Measurements from ENCODE around the gene XRCC4.

The XRCC4 gene

GRCh38 chr5:83364312-83365299 is 287.3 kb downstream of the XRCC4 start:
- Histone ChIP-seq H3K36me3 (ENCODE audit: control insufficient read depth, insufficient read depth, low read length) (no peaks in the 10 kb centered on the region), H3K4me1 (ENCODE audit: control insufficient read depth, insufficient read depth, low read length) (peaks cover 8% of the 10 kb centered on the region), H3K9me3 (ENCODE audit: control insufficient read depth, low read length) (no peaks in the 10 kb centered on the region), H3K27me3 (ENCODE audit: control insufficient read depth, insufficient read depth, low read length, poor library complexity, severe bottlenecking) (no peaks in the 10 kb centered on the region), H3K27ac (ENCODE audit: insufficient read depth, low read depth, low read length, poor library complexity, severe bottlenecking) (no peak overlapping the region), H3K4me3 (ENCODE audit: insufficient read depth, low read depth, low read length) (no peak overlapping the region)
- 95 to 96% methylated on average over 8 of the region's 8 CpGs for WGBS, 2 experiments

GRCh38 chr5:83368319-83368718 is 291.0 kb downstream of the XRCC4 start:
- Histone ChIP-seq H3K4me1 (ENCODE audit: control insufficient read depth, insufficient read depth, low read length) (peaks cover 20% of the 10 kb centered on the region), H3K4me3 (ENCODE audit: insufficient read depth, low read depth, low read length) (no peak overlapping the region), H3K36me3 (ENCODE audit: control insufficient read depth, insufficient read depth, low read length) (no peaks in the 10 kb centered on the region), H3K27me3 (ENCODE audit: control insufficient read depth, insufficient read depth, low read length, poor library complexity, severe bottlenecking) (no peaks in the 10 kb centered on the region), H3K9me3 (ENCODE audit: control insufficient read depth, low read length) (no peaks in the 10 kb centered on the region), H3K27ac (ENCODE audit: insufficient read depth, low read depth, low read length, poor library complexity, severe bottlenecking) (no peak overlapping the region)
- WGBS, 2 experiments = 79 to 80% methylated on average over 5 of the region's 5 CpGs

- 92 to 96% methylated on average over 3 of the region's 3 CpGs for WGBS, 2 experiments
Observed at GRCh38 chr5:83368835-83369234, 291.5 kb downstream of the XRCC4 start.

GRCh38 chr5:83370957-83371356 is 293.6 kb downstream of the XRCC4 start:
- WGBS, 2 experiments = 33 to 47% methylated on average over 1 of the region's 1 CpG
- no peak overlapping the region for H3K27ac ChIP-seq (ENCODE audit: insufficient read depth, low read depth, low read length, poor library complexity, severe bottlenecking)

More at GRCh38 chr5:83368835-83369234, 291.5 kb downstream of the XRCC4 start:
- H3K36me3 ChIP-seq (ENCODE audit: control insufficient read depth, insufficient read depth, low read length) = no peaks in the 10 kb centered on the region
- peaks cover 18% of the 10 kb centered on the region for H3K4me1 ChIP-seq (ENCODE audit: control insufficient read depth, insufficient read depth, low read length)
- no peaks in the 10 kb centered on the region for H3K9me3 ChIP-seq (ENCODE audit: control insufficient read depth, low read length)
- H3K27ac ChIP-seq (ENCODE audit: insufficient read depth, low read depth, low read length, poor library complexity, severe bottlenecking) = no peak overlapping the region
- no peak overlapping the region for H3K4me3 ChIP-seq (ENCODE audit: insufficient read depth, low read depth, low read length)
- H3K27me3 ChIP-seq (ENCODE audit: control insufficient read depth, insufficient read depth, low read length, poor library complexity, severe bottlenecking) = no peaks in the 10 kb centered on the region

GRCh38 chr5:83371726-83372125 is 294.4 kb downstream of the XRCC4 start:
- H3K27ac ChIP-seq (ENCODE audit: insufficient read depth, low read depth, low read length, poor library complexity, severe bottlenecking) = no peak overlapping the region
- no peaks in the 10 kb centered on the region for H3K9me3 ChIP-seq (ENCODE audit: control insufficient read depth, low read length)
- no peak overlapping the region for H3K4me3 ChIP-seq (ENCODE audit: insufficient read depth, low read depth, low read length)
- H3K36me3 ChIP-seq (ENCODE audit: control insufficient read depth, insufficient read depth, low read length) = no peaks in the 10 kb centered on the region
- peaks cover 17% of the 10 kb centered on the region for H3K4me1 ChIP-seq (ENCODE audit: control insufficient read depth, insufficient read depth, low read length)
- WGBS, 2 experiments = 82% methylated on average over 1 of the region's 1 CpG; no CpG with 5 or more reads in 1 of the 2 experiments
- H3K27me3 ChIP-seq (ENCODE audit: control insufficient read depth, insufficient read depth, low read length, poor library complexity, severe bottlenecking) = no peaks in the 10 kb centered on the region

More at GRCh38 chr5:83370957-83371356, 293.6 kb downstream of the XRCC4 start:
- Histone ChIP-seq H3K4me3 (ENCODE audit: insufficient read depth, low read depth, low read length) (no peak overlapping the region), H3K27me3 (ENCODE audit: control insufficient read depth, insufficient read depth, low read length, poor library complexity, severe bottlenecking) (no peaks in the 10 kb centered on the region), H3K4me1 (ENCODE audit: control insufficient read depth, insufficient read depth, low read length) (peaks cover 17% of the 10 kb centered on the region), H3K36me3 (ENCODE audit: control insufficient read depth, insufficient read depth, low read length) (no peaks in the 10 kb centered on the region), H3K9me3 (ENCODE audit: control insufficient read depth, low read length) (no peaks in the 10 kb centered on the region)

- no peak overlapping the region for H3K27ac ChIP-seq (ENCODE audit: insufficient read depth, low read depth, low read length, poor library complexity, severe bottlenecking)
- H3K36me3 ChIP-seq (ENCODE audit: control insufficient read depth, insufficient read depth, low read length) = no peaks in the 10 kb centered on the region
- no peak overlapping the region for H3K4me3 ChIP-seq (ENCODE audit: insufficient read depth, low read depth, low read length)
- 95 to 96% methylated on average over 2 of the region's 2 CpGs for WGBS, 2 experiments
- no peaks in the 10 kb centered on the region for H3K9me3 ChIP-seq (ENCODE audit: control insufficient read depth, low read length)
- H3K27me3 ChIP-seq (ENCODE audit: control insufficient read depth, insufficient read depth, low read length, poor library complexity, severe bottlenecking) = no peaks in the 10 kb centered on the region
- H3K4me1 ChIP-seq (ENCODE audit: control insufficient read depth, insufficient read depth, low read length) = peaks cover 19% of the 10 kb centered on the region
Observed at GRCh38 chr5:83374547-83374946, 297.2 kb downstream of the XRCC4 start.

GRCh38 chr5:83375049-83375745 is 297.9 kb downstream of the XRCC4 start:
- H3K4me1 ChIP-seq (ENCODE audit: control insufficient read depth, insufficient read depth, low read length) = peaks cover 19% of the 10 kb centered on the region
- H3K9me3 ChIP-seq (ENCODE audit: control insufficient read depth, low read length) = no peaks in the 10 kb centered on the region
- H3K4me3 ChIP-seq (ENCODE audit: insufficient read depth, low read depth, low read length) = no peak overlapping the region
- H3K36me3 ChIP-seq (ENCODE audit: control insufficient read depth, insufficient read depth, low read length) = no peaks in the 10 kb centered on the region
- WGBS, 2 experiments = 94% methylated on average over 3 of the region's 3 CpGs
- no peak overlapping the region for H3K27ac ChIP-seq (ENCODE audit: insufficient read depth, low read depth, low read length, poor library complexity, severe bottlenecking)
- H3K27me3 ChIP-seq (ENCODE audit: control insufficient read depth, insufficient read depth, low read length, poor library complexity, severe bottlenecking) = no peaks in the 10 kb centered on the region

- Histone ChIP-seq H3K4me3 (ENCODE audit: insufficient read depth, low read depth, low read length) (no peak overlapping the region), H3K36me3 (ENCODE audit: control insufficient read depth, insufficient read depth, low read length) (no peaks in the 10 kb centered on the region), H3K27ac (ENCODE audit: insufficient read depth, low read depth, low read length, poor library complexity, severe bottlenecking) (no peak overlapping the region), H3K27me3 (ENCODE audit: control insufficient read depth, insufficient read depth, low read length, poor library complexity, severe bottlenecking) (no peaks in the 10 kb centered on the region), H3K9me3 (ENCODE audit: control insufficient read depth, low read length) (no peaks in the 10 kb centered on the region), H3K4me1 (ENCODE audit: control insufficient read depth, insufficient read depth, low read length) (peaks cover 19% of the 10 kb centered on the region)
- 92% methylated on average over 2 of the region's 2 CpGs; no CpG with 5 or more reads in 1 of the 2 experiments for WGBS, 2 experiments
Observed at GRCh38 chr5:83376461-83376860, 299.1 kb downstream of the XRCC4 start.

GRCh38 chr5:83377131-83377865 is 300.0 kb downstream of the XRCC4 start:
- no peak overlapping the region for H3K27ac ChIP-seq (ENCODE audit: insufficient read depth, low read depth, low read length, poor library complexity, severe bottlenecking)
- H3K4me1 ChIP-seq (ENCODE audit: control insufficient read depth, insufficient read depth, low read length) = peaks cover 14% of the 10 kb centered on the region
- H3K9me3 ChIP-seq (ENCODE audit: control insufficient read depth, low read length) = no peaks in the 10 kb centered on the region
- H3K27me3 ChIP-seq (ENCODE audit: control insufficient read depth, insufficient read depth, low read length, poor library complexity, severe bottlenecking) = no peaks in the 10 kb centered on the region
- H3K36me3 ChIP-seq (ENCODE audit: control insufficient read depth, insufficient read depth, low read length) = no peaks in the 10 kb centered on the region
- WGBS, 2 experiments = 91 to 97% methylated on average over 3 of the region's 3 CpGs
- H3K4me3 ChIP-seq (ENCODE audit: insufficient read depth, low read depth, low read length) = no peak overlapping the region

Data from ectodermal cell (in vitro differentiated cells).